Measurements from ENCODE around the gene METTL5.
A peak's percentile ranks its signal among the peaks of the same experiment; 100 is the strongest.
"Not testable (repeated sequence)": the region's sequence is repeated elsewhere in the genome, so short reads cannot be mapped to it uniquely, and the experiment has no call there.

METTL5 gene

DNA sequence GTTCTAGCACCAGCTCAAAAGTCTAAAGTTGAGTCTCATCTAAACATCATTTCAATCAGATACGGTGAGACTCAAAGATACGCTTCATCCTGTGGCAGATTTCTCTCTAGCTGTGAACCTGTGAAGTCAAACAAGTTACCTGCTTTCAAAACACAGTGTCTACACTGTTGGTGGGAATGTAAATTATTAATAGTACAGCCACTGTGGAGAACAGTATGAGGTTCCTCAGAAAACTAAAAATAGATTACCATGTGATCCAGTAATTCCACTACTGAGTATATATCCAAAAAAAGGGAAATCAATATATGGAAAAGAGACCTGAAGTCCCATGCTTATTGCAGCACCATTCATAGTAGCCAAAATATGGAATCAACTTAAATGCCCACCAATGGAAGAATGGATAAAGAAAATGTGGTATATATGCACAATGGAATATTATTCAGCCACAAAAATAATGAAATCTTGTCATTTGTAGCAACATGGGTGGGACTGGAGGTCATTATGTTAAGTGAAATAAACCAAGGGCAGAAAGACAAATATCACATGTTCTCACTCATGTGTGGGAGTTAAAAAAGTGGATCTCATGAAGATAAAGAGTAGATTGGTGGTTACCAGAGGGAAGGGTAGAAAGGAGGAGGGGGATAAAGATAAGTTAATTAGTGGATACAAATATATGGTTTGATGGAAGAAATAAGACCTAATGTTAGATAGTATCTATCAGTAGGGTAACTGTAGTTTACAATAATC lies 14.2 kb upstream of the METTL5 start:
- no peak for DNase-seq (ENCODE audit: low read depth)
- no peak overlapping the region for H3K4me3 ChIP-seq (ENCODE audit: low read depth, low read length)

- no peak overlapping the region for H3K4me3 ChIP-seq (ENCODE audit: low read depth, low read length)
- no peak for DNase-seq (ENCODE audit: low read depth)
These were observed 9.7 kb upstream of the METTL5 start for GRCh38 chr2:169834401-169834800.

GRCh38 chr2:169828141-169828811 lies 3.6 kb upstream of the METTL5 start:
- DNase-seq (ENCODE audit: low read depth): no peak
- H3K4me3 ChIP-seq (ENCODE audit: low read depth, low read length): peak overlapping the region; percentile 70

- H3K4me3 ChIP-seq (ENCODE audit: low read depth, low read length): peak within 1 kb of the TSS; percentile 70
- DNase-seq (ENCODE audit: low read depth): peak; percentile 73
These were observed 2.8 kb upstream of the METTL5 start, which contains the start of gene UBR3 for GRCh38 chr2:169827272-169828140. UBR3 (plus strand) TSS chr2:169827454; CDS start chr2:169827508, 54 bp downstream.

- DNase-seq (ENCODE audit: low read depth): no peak
- peak overlapping the region; percentile 74 for H3K4me3 ChIP-seq (ENCODE audit: low read depth, low read length)
These were observed 721 bp downstream of the METTL5 start for GRCh38 chr2:169823996-169824372.

DNA sequence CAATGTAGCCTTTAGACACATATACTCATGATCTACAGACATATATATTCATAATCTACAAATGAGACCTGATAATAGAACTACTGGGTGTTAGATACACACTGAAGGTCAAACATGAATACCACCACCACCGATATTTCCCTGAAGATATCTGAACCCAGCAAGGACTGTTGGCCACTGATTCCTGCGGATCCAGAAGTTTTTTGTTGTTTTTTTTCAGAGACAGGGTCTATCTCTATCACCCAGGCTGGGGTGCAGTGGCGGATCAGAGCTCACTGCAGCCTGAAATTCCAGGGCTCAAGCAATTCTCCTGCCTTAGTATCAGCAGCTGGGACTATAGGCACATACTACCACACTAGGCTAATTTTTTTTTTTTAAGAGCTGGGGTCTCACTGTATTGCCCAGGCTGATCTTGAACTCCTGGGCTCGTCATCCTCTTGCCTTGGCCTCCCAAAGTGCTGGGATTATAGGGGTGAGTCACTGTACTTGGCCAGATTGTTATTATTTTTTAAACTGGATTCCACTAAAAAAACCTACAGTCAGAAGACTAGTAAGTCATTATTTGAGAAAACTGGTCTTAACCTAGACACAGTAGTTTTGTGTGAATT lies 1.8 kb downstream of the METTL5 start:
- no peak overlapping the region for H3K4me3 ChIP-seq (ENCODE audit: low read depth, low read length)
- DNase-seq (ENCODE audit: low read depth): no peak

DNA sequence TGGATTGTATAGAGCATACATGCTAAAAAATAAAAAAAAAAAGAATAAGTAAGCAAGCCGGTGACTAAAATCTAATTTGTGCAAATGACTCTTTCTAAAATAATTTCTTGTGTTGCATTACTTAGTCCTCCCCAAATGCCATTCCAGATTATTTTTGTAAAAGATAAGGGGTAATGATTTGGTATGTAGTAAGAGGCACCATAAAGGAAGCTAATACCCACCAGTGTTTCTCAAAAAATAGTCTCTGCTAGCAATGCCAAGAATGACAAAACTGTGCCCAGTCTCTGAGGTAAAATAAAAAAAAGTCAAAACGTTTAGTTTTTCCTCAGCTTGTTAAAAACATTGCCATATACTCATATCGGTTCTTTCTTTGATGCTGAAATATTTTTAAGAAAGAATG lies 2.7 kb downstream of the METTL5 start:
- H3K4me3 ChIP-seq (ENCODE audit: low read depth, low read length): no peak overlapping the region
- no peak for DNase-seq (ENCODE audit: low read depth)

- not testable (repeated sequence) for DNase-seq (ENCODE audit: low read depth); H3K4me3 ChIP-seq (ENCODE audit: low read depth, low read length)
These were observed 4.6 kb downstream of the METTL5 start for GRCh38 chr2:169820101-169820500.

GRCh38 chr2:169819106-169819505 lies 5.6 kb downstream of the METTL5 start:
- DNase-seq (ENCODE audit: low read depth): peak; percentile 39
- no peak overlapping the region for H3K4me3 ChIP-seq (ENCODE audit: low read depth, low read length)

DNA sequence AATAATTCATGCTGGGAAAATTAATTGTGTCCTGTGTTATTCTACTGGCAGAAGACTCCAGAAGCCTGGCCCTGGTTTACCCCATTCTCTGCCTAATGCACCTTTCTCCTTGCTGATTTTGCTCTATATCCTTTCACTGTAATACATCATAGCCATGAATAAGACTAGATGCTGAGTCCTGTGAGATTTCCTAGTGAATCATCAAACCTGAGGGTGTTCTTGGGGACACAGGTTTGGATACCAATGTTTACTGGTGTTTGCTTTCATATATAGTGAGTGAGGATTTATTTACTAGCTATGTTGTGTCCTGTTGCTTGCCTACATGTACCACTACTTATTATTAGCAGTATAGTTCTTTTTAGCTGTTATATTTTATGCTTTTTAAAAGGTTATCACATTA lies 6.5 kb downstream of the METTL5 start:
- H3K4me3 ChIP-seq (ENCODE audit: low read depth, low read length): no peak overlapping the region
- DNase-seq (ENCODE audit: low read depth): no peak

GRCh38 chr2:169817369-169817768 lies 7.3 kb downstream of the METTL5 start:
- H3K4me3 ChIP-seq (ENCODE audit: low read depth, low read length); DNase-seq (ENCODE audit: low read depth): not testable (repeated sequence)

DNA sequence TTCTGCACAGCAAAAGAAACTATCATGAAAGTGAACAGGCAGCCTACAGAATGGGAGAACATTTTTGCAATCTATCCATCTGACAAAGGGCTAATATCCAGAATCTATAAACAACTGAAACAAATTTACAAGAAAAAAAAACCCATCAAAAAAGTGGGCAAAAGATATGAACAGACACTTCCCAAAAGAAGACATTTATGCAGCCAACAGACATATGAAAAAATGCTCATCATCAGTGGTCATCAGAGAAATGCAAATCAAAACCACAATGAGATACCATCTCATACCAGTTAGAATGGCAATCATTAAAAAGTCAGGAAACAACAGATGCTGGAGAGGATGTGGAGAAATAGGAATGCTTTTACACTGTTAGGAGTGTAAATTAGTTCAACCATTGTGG lies 7.7 kb downstream of the METTL5 start:
- not testable (repeated sequence) for DNase-seq (ENCODE audit: low read depth); H3K4me3 ChIP-seq (ENCODE audit: low read depth, low read length)

GRCh38 chr2:169815849-169816248 lies 8.9 kb downstream of the METTL5 start:
- peak; percentile 76 for DNase-seq (ENCODE audit: low read depth)
- H3K4me3 ChIP-seq (ENCODE audit: low read depth, low read length): no peak overlapping the region

GRCh38 chr2:169808221-169808620 lies 16.5 kb downstream of the METTL5 start:
- DNase-seq (ENCODE audit: low read depth): no peak
- no peak overlapping the region for H3K4me3 ChIP-seq (ENCODE audit: low read depth, low read length)

- H3K4me3 ChIP-seq (ENCODE audit: low read depth, low read length): no peak overlapping the region
- no peak for DNase-seq (ENCODE audit: low read depth)
These were observed 18.1 kb downstream of the METTL5 start for GRCh38 chr2:169806586-169806985.

GRCh38 chr2:169803480-169803879 lies 21.2 kb downstream of the METTL5 start:
- H3K4me3 ChIP-seq (ENCODE audit: low read depth, low read length): no peak overlapping the region
- no peak for DNase-seq (ENCODE audit: low read depth)

DNA sequence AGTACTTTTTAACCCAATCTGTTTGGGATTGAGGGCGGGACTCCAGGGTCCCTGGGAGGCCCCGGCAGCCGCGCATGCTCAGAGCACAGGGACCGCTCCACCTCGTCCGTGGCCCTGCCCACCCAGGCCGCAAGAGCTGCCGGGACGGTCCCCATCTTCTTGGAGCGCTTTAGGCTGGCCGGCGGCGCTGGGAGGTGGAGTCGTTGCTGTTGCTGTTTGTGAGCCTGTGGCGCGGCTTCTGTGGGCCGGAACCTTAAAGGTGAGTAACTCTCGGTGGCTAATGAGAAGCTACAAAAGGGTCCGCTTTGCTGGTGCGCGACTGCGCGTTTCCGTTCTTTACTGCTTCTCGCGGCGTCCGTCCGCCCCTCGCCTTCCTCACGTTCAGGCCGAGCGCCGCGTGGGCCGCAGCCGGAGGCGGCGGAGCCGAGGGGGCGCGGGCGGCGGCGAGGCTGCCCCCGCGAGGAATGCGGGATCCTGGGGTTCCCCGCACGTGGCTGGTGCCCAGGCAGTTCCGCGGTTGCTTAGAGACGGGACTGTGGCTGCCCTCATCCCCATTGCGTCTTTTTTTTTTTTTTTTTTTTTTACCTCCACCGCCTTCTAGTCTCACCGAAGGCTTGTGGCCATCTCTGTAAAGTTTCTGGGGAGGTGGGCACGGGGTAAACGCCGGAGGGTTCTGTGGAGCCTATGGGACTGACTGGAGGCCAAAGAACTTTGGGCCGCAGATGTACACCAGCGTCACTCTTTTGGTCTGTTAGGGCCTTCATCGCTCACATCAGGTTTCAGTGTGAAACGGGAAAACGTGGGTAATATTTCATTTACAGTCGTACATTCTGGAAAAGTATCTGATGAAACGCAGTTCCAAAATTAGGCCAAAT lies 25.8 kb downstream of the METTL5 start, which contains the start of gene SSB:
Gene SSB, plus strand, starts transcription at position 154 of the 875 bp plus-strand sequence. CDS start 2,090 bp downstream, outside the sequence.
- peak; percentile 78 for DNase-seq (ENCODE audit: low read depth)
- peak within 1 kb of the TSS; percentile 80 for H3K4me3 ChIP-seq (ENCODE audit: low read depth, low read length)

- peak overlapping the region; percentile 80 for H3K4me3 ChIP-seq (ENCODE audit: low read depth, low read length)
- no peak for DNase-seq (ENCODE audit: low read depth)
These were observed 26.3 kb downstream of the METTL5 start for GRCh38 chr2:169798397-169798717.

- DNase-seq (ENCODE audit: low read depth): no peak
These were observed 27.1 kb downstream of the METTL5 start for GRCh38 chr2:169797601-169798000.

More at GRCh38 chr2:169797601-169798000, 27.1 kb downstream of the METTL5 start:
- H3K4me3 ChIP-seq (ENCODE audit: low read depth, low read length): no peak overlapping the region
